NCI-H82 (cell line): Measurements from ENCODE around the gene VPS37C.
A peak's percentile ranks its signal among the peaks of the same experiment; 100 is the strongest.

ENCODE experiments used
- DNase-seq: peaks from one replicate; lab custom pipeline; 2025; lab: John Stamatoyannopoulos, UW

The VPS37C gene

DNA sequence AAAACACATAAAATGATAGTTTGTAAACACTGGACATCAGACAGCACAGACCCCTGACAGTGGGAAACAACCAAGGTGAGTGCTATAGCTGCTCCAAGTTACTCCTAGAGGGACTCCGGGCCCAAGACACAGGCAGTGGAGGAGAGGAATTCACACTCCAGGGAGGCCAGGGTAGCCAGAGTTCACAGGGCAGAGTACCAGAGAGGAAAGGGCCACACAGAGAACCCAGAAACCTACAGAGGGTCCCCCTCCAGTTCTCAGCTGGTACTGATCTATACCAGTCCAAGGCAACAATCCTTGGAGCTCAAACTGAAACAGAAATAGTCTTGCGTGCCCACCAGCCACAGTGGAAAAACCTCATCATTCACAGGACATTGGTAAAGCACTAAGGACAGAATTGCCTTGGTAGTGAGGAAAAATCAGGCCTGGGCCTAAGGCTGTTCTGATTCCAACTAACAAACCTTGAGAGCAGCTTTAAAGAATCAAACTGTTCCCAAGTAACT, 7.6 kb downstream of the VPS37C start:
- no peak for DNase-seq

DNA sequence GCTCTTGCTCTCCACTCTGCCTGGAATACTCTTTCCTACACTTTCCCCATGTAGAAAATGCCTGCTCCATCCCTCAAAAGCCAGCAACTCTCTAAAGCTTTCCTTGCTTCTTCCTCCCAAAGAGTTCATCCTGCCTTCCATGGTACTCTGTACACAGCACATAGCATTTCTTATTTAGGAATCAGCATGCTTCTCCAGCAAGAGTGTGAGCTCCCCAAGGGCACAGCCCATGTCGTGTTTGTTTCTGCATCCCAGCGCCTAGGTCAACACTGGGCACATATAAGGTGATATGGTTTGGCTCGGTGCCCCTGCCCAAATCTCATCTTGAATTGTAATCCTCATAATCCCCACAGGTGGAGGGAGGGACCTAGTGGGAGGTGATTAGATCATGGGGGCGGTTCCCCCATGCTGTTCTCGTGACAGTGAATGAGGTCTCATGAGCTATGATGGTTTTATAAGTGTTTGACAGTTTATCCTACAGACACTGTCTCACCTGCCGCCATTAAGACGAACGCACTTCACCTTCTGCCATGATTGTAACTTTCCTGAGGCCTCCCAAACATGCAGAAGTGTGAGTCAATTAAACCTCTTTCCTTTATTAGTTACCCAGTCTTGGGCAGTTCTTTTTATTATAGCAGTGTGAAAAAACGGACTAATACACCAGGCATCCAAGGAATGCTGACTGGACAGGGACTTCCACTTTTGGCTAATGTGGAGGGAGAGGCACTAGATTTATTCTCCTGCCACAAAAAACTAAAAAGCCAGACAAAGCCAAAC, 8.2 kb downstream of the VPS37C start:
- DNase-seq: peak; percentile 69

GRCh38 chr11:61151545-61152252, 9.5 kb downstream of the VPS37C start:
- peak; percentile 67 for DNase-seq

DNA sequence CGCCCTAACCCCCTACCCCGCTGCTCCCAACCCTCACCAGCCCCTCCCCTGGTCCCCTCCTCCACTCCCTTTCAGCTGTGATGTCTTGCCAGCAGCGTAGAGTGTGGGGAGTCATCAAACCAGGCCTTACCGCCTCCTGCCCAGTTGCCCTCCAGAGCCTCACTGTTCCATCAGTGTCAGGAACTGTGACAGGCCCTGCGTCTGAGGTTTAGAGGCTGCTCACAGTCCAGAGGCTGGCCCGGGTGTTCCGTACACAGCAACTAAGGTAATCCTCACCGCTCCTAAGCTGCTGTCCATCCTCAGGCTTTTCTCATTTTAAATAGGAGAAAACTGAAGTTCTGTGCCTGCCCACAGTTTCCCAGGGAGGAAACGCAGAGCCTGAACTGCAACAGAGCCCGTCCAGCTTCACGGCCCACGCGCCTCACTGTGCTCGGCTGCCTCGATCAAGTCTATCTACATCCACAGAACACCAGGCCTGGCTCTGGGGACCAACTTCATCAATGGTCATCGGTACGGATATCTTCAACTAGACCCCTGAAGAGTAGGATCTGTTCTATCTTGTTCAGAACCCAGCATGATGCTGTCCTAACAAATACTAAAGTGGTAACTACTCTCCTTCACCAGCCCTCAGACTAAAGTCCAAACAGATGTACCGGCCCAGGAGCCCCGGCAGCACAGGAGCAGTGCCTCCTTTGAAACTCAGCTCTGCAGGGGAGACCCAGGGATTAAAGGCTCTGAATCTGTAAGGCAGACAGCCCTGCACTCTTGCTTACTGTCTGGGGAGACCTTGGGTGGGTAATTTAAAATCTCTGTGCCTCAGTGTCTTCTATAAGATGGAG, 10.3 kb downstream of the VPS37C start:
- peak; percentile 46 for DNase-seq

DNA sequence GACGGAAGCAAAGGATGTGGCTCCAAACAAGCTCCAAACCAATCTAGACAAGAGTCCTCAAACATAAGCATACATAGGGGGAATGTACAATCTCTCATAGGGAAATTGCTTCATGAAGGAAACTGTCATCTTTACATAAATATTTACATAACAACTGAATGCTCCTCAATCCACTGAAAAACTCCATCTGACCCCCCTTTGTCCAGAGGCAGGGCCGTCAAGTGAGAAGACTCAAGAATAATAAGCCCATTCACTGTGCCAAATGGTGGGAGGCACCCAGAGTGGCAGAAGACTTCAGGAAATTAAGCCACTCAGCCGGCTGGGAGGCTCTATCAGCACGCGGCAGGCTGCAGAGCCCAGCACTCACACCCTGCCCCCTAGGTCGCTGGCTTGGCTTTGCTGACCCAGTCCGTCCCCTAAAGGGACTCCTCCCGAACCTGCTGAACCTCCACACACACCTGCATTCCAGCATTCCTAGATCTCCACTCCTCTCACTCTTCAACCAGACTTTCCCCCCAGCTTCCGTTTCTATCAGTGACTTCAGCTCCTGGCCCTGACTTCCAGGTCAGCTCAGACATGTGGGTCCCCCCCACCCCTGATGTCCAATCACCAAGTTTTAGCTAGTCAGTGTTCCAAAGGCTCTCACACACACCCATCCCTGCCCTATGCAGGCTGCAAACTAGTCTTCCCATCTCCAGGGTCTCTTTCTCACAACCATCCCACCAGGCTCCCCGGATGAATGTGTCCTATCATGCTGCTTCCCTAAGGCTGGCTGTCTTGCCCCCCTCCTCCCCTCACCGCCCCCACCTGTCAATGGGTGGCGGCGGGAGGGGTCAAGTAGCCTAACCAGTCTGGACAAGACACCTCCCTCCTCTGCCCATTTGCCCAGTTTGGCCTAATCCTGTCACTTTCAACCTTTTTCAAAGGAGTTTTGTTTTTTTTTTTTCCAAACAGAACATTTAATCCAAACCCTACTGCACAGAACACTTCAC, 11.3 kb downstream of the VPS37C start:
- DNase-seq: peak; percentile 19

- DNase-seq: no peak
Measured at GRCh38 chr11:61147791-61148620, 13.2 kb downstream of the VPS37C start.

DNA sequence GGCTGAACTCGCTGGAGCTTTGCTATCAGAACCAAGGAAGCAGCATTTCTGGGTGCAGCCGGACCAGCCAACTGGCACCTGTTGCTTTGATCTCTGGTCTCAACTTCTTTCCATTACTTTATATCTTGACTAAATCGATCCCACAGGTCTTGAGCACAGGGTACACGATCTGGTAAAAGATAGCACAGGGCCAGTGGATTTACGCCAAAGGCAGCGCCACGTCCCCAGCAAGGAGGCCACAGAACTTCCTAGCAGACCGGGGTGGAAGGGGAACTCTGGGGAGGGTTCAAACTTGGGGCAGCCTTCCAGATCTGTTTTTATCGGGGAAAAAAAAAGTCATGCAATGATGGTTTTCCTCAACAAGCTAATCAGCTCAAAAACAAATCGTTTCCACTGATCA, 14.0 kb downstream of the VPS37C start:
- DNase-seq: no peak

DNA sequence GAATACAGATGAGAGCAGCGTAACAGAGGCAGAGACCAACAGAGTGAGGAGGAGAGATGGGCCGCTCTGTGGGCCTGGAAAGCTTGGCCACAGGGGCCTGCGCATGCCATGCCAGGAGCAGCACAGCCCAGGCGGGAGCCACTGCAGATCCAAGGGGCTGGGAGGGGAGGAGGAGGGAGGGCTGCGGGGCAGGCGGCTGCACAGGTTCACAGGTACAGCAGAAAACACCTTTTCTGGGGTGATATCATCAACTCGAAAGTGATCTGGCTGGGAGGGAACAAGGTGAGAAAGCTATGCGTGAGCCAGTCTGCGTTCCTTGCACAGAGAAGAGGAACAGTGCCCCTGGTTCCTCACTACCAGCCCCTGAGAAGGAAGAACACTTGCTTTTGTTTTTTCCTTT, 14.8 kb downstream of the VPS37C start:
- no peak for DNase-seq

DNA sequence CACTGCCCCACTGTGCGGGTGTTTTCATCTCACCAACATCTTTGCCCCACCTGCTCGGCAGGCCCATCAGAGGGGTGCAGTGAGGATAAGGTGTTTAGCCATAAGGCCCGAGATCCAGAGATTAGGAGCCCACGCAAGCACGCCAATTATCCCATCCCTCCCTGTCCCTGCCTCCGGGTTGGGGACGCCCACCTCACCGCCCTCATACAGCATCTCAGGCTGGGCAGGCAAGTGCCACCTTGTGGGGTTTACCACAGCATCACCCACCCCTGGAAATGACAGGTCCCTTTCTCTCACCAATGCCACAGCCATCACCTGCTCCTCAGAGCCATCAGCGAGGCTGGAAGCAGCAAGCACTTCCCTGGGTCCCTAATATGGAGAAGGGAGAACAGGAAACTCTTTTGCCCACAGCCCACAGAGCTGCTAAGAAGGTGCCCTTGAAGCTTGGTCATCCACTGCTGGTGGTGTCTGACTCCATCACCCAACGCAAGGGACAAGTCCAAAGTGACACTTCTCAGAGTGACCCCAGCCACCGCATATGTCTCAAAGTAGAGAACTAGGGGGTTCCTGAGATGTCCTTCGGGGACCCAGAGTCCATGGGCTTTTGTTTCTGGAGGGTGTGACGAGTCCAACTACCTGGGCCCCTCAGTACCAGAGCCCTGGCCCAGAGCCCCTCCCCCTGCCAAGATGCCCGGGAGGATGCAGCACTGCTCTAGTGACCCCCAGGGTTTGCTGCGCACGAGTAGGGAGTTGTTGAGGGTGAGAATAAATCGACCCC, 15.8 kb downstream of the VPS37C start:
- no peak for DNase-seq

DNA sequence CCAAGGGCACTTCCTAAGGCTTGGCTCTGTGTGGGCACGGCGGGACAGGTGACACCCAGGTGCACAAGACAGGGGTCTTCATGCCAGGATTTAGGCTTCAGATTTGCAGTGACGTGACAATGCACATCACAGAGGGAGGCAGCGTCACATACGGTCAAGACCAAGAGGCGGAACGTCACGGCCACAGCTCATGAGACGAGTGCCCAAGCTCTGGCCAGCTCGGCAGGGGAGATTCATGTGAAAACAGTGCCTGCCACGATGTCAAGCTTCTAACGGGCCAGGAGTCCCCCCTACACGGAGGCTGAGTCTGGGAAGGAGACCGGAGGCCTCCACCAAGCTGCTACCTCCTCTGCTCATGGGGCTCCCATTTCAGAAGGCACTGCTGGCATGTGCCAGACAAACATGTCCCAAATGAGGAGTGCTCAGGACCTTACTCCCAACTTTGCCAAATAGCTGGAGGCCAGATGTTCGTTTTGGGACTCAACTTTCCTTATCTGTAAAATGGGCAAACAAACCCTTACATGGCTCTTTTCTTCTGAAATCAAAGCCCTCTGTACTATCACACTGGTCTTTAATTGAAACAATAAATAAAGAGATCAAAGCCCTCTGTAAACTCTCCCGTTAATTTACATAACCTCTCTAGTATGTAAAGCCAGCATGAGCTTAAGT, 16.6 kb downstream of the VPS37C start:
- DNase-seq: no peak

DNA sequence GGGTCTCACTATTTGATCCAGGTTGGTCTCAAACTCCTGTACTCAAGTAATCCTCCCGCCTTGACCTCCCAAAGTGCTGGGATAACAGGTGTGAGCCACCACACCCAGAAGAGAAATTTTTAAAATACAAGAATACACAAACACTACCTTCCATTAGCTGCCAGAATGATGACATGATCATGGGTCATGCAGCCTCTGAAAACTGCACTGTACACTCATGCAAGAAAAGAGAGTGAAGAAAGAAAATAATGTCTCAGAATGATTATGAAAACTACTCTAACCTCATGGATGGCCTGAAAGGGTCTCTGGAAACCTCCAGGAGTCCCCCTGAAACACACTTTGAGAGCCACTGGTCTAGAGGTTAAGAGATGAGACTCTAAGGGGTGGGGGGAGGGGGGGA, 18.8 kb downstream of the VPS37C start:
- DNase-seq: no peak

GRCh38 chr11:61141601-61142028, 19.6 kb downstream of the VPS37C start:
- DNase-seq: peak; percentile 45

- no peak for DNase-seq
Measured at GRCh38 chr11:61140416-61140815, 20.8 kb downstream of the VPS37C start.

DNA sequence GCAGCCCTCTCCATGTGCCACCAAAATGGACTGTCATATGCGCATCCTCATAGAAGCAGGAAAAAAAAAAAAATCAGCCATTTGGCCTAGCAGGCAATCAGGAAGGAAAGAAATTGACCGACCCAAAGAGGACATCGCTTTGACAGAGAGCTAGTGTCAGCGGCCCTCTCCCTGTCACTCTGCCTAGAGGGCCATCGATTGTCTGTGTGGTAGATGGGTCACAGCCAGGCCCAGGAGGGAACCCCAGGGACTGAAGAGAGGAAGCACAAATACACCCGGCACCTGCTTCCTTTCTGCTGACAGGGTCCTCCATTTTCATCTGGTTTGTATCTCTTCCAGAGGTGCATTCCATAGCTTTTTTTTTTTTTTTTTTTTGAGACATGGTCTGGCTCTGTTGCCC, 21.8 kb downstream of the VPS37C start:
- DNase-seq: no peak

GRCh38 chr11:61138935-61139334, 22.3 kb downstream of the VPS37C start:
- peak; percentile 17 for DNase-seq

DNA sequence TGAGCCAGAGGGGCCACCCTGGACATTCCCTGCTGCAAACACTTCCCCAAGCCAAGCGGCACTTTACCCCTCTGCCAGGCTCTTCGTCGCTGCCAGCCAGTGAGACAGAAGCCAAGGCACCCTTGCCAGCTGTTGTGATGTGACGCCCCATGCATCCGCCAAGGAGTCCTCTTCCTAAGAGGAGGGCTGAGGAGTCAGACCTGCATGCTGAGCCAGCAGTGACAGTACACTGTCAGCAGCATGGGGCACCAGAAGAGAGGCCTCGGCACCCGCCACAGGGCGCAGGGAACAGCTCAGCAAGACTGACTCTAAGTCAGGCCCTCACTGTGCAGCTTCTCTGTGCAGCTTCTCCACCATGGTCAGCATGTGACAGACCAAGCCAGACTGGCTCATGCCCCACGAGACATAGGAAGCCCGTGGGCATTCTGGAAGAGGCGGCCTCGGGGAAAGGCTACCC, 26.4 kb downstream of the VPS37C start:
- no peak for DNase-seq

- DNase-seq: no peak
Measured at GRCh38 chr11:61133956-61134662, 27.1 kb downstream of the VPS37C start.

- no peak for DNase-seq
Measured at GRCh38 chr11:61133145-61133544, 28.1 kb downstream of the VPS37C start.
